Astrocyte of the cerebellum (primary cell): Measurements from ENCODE around the gene DENND1B.
A peak's percentile ranks its signal among the peaks of the same experiment; 100 is the strongest.

Source experiments
- DNase-seq: peaks from one replicate; pipeline ENCODE4 v3.0.0-alpha.2; 2011; ENCODE audit warnings: low read depth
- H3K4me3 ChIP-seq: 2 replicates; pipeline ENCODE4 v1.5.1; 2011; ENCODE audit warnings: mild to moderate bottlenecking, low read depth, low read length, moderate library complexity
- CTCF ChIP-seq: IDR thresholded peaks from 2 replicates; pipeline ENCODE4 v1.5.1; 2012; ENCODE audit warnings: low read length, low read depth, moderate library complexity, mild to moderate bottlenecking; ENCODE audit errors: missing control alignments
- in situ Hi-C: cut with HindIII; loops from 2 replicates; pipeline ENCODE4 v1.10.0; 2017; ENCODE audit warnings: low sequenced_read_pairs

DENND1B gene

DNA sequence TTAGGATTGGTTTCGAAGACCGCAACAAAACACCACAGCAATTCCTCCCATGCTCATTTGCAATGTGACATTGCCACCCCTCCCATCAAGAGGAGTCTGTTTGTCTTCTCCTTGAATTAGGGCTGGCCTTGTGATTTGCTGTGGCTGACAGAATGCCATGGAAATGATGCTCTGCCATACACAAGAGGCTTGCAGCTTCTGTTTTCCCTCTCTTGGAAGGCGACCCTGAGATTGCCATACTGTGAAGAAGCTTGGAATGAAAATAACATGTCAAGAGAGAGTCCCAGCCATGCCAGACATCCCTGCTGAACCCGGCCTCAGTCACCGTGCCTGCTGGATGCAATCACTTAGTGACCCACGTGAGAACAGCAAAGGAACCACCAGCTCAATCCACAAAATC, 294.8 kb downstream of the DENND1B start:
- no peak for TF ChIP-seq CTCF
- no peak overlapping the region for H3K4me3 ChIP-seq
- in situ Hi-C loops = no loop called here
- no peak for DNase-seq

- no peak overlapping the region for H3K4me3 ChIP-seq
- TF ChIP-seq CTCF = no peak
- in situ Hi-C loops = no loop called here
- no peak for DNase-seq
These were observed 303.1 kb downstream of the DENND1B start for GRCh38 chr1:197472141-197472540.

- TF ChIP-seq CTCF = no peak
- H3K4me3 ChIP-seq = no peak overlapping the region
- in situ Hi-C loops = no loop called here
- peak; percentile 6 for DNase-seq
These were observed 303.9 kb downstream of the DENND1B start for GRCh38 chr1:197471248-197471985.

DNA sequence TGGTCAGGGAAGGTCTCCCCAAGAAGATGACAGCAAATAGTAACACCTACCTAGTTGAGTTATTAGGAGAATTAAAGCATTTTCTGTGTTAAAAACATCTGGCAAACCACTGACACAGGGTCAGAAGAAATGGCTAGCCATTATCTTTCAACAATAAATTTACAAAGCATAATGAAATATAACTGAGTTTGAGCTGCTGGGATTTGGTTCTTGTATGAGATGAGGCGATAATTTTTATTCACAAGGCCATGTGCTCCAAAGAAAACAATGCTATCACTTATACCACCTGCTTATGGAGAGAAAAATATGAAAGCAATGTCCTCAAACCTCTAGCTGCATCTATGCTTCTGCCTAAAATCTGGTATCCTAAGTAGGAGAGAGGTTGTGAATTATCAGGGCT, 304.9 kb downstream of the DENND1B start:
- DNase-seq = no peak
- TF ChIP-seq CTCF = no peak
- no peak overlapping the region for H3K4me3 ChIP-seq
- in situ Hi-C loops = no loop called here

GRCh38 chr1:197469620-197470210, 305.6 kb downstream of the DENND1B start:
- no peak for DNase-seq
- in situ Hi-C loops = no loop called here
- no peak overlapping the region for H3K4me3 ChIP-seq
- TF ChIP-seq CTCF = no peak

DNA sequence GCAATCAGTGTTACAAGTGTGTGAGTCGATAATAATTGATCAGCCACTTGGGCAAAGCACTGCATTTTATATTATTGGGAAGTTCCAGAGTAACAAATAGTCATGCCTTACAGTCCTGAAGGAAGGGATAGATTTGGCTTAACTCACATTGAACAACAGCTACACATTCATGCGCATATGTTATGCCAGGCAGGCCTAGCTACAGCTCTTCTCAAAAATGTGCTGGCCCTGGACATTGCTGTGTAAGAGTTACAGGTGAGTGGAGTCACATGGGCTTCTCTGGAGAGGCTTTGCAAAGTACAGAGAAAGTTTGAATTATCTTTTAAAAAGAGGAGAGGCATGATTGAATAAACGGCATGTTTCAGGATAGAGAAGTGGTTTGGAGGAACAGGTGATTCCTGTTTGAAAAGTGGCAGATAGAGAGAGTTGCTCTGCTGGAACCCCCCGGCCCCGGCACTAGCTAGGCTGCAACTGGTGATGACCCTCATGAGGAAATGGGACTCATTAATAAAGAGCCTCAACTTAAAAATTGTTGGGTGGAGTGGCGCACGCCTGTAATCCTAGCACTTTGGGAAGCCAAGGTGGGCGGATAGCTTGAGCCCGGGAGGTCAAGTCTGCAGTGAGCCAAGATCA, 306.6 kb downstream of the DENND1B start:
- no peak for DNase-seq
- TF ChIP-seq CTCF = no peak
- in situ Hi-C loops = no loop called here
- H3K4me3 ChIP-seq = no peak overlapping the region
